Measurements from ENCODE around the gene MRPL38.

Gene MRPL38

DNA sequence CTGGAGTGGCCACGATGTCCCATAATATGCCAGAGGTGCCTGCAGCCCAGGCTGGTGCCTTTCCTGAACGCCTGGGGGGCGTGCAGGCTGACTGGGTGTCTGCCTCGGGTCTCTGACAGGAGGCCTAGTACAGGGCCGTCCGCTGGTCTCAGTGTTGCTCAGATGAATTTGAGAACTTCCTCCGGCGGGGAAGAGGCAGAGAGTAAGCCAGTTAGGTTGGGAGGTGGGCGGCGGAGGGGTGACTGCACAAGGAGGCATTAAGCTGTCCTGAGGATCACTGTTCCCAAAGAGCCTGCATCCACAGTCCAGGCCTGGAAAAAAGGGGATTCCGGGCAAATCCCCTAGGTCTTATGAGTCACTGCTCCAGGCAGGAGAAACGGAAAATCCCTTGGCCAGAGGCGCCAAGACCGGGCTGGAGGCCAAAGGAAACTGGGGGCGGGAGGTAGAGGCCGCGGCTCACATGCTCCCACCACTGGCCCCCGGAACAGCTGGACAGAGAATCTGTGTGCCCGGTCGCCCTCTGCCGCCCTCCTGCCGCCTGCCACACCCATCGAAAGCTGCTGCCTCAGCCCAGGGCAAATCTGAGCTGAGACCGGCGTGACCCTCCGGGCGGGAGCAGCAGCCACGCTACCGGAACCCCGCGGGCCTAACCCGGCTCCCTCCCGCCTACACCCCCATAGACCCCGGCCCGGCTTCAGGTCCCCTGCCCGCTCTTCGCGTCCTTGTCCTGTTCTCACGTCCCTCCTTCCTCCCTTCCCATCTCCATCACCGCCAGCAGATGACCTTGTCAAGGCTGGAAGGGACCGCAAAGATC, 27.5 kb downstream of the MRPL38 start (continued):
- TF ChIP-seq, protein P1, sequence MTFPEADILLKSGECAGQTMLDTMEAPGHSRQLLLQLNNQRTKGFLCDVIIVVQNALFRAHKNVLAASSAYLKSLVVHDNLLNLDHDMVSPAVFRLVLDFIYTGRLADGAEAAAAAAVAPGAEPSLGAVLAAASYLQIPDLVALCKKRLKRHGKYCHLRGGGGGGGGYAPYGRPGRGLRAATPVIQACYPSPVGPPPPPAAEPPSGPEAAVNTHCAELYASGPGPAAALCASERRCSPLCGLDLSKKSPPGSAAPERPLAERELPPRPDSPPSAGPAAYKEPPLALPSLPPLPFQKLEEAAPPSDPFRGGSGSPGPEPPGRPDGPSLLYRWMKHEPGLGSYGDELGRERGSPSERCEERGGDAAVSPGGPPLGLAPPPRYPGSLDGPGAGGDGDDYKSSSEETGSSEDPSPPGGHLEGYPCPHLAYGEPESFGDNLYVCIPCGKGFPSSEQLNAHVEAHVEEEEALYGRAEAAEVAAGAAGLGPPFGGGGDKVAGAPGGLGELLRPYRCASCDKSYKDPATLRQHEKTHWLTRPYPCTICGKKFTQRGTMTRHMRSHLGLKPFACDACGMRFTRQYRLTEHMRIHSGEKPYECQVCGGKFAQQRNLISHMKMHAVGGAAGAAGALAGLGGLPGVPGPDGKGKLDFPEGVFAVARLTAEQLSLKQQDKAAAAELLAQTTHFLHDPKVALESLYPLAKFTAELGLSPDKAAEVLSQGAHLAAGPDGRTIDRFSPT (tag by site-specific recombination; IDR thresholded peaks at IDR 0.05), result peak; percentile 78
- TF ChIP-seq, protein P2, sequence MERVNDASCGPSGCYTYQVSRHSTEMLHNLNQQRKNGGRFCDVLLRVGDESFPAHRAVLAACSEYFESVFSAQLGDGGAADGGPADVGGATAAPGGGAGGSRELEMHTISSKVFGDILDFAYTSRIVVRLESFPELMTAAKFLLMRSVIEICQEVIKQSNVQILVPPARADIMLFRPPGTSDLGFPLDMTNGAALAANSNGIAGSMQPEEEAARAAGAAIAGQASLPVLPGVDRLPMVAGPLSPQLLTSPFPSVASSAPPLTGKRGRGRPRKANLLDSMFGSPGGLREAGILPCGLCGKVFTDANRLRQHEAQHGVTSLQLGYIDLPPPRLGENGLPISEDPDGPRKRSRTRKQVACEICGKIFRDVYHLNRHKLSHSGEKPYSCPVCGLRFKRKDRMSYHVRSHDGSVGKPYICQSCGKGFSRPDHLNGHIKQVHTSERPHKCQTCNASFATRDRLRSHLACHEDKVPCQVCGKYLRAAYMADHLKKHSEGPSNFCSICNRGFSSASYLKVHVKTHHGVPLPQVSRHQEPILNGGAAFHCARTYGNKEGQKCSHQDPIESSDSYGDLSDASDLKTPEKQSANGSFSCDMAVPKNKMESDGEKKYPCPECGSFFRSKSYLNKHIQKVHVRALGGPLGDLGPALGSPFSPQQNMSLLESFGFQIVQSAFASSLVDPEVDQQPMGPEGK (tag by site-specific recombination; IDR thresholded peaks at IDR 0.05), result peak; percentile 70; the same call in 1 of the 2 replicates
- TF ChIP-seq GLIS1 (tag by site-specific recombination; IDR thresholded peaks at IDR 0.05) (peak; percentile 44), GLIS2 (tag by site-specific recombination; IDR thresholded peaks at IDR 0.05) (peak; percentile 74), ZNF341 (tag by site-specific recombination; IDR thresholded peaks at IDR 0.05; ENCODE audit: low read depth) (peak; percentile 39), MZF1 (tag by site-specific recombination; IDR thresholded peaks at IDR 0.05; ENCODE audit: borderline replicate concordance) (peak; percentile 96), KLF1 (tag by site-specific recombination; IDR thresholded peaks at IDR 0.05) (peak; percentile 68; the same call in 1 of the 2 replicates), ZBTB7A (tag by site-specific recombination; IDR thresholded peaks at IDR 0.05; ENCODE audit: low read depth) (0 out of 2 replicates have a peak, but pooled peaks have one; percentile 56), ZEB2 (tag by site-specific recombination; IDR thresholded peaks at IDR 0.05) (0 out of 2 replicates have a peak, but pooled peaks have one; percentile 36), ZNF354C (tag by site-specific recombination; IDR thresholded peaks at IDR 0.05; ENCODE audit: borderline replicate concordance, low read depth) (no peak), IKZF3 (tag by site-specific recombination; IDR thresholded peaks at IDR 0.05) (peak; percentile 77; the same call in 1 of the 2 replicates), KLF9 (tag by site-specific recombination; IDR thresholded peaks at IDR 0.05; ENCODE audit: low read depth) (0 out of 2 replicates have a peak, but pooled peaks have one; percentile 12)
- TF ChIP-seq, protein P3, sequence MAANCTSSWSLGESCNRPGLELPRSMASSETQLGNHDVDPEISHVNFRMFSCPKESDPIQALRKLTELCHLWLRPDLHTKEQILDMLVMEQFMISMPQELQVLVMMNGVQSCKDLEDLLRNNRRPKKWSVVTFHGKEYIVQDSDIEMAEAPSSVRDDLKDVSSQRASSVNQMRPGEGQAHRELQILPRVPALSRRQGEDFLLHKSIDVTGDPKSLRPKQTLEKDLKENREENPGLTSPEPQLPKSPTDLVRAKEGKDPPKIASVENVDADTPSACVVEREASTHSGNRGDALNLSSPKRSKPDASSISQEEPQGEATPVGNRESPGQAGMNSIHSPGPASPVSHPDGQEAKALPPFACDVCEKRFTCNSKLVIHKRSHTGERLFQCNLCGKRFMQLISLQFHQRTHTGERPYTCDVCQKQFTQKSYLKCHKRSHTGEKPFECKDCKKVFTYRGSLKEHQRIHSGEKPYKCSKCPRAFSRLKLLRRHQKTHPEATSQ (tag by site-specific recombination; IDR thresholded peaks at IDR 0.05), result no peak

DNA sequence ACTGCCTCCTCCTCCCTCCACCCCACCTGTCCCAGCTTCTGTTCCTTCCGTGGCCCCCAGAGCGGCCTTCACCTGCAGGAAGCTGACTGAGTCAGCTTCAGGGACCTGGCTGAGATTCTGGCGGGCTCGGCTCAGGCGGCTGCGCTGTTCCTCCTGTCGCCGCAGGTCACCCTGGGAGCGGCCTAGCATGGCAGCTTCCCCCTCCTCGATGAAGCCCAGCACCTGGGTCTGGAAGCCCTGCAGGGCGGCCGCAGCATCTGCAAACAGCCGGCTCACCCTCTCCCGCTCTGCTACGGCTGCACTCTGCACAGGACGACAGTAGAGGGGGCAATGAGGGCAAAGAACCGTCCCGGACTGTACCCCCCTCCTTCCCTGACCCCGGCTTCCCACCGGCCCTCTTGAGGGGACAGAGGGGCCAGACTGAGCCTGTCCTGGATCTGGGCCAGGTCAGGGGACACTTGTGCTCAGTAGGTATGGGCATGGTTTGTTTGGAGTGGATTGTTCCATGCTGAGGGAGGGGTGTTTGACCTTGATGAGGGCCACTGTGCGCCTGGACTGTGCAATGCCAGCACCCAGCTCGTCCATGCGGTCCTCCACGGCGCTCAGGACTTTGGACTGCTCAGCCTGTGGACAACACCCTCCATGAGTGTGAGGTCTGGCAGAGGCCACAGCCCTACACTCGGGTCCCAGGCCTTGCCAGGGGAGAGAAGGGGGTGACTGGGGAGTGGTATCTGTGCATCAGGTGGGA, 28.3 kb downstream of the MRPL38 start:
- ChIA-PET POLR2A (interaction anchor here (0.6 to 5.1 kb wide), 8 partner anchors 17 to 106 kb away, joined by 3 to 34 read pairs (median 3); partner anchors contain the start of genes MRPL38 and WBP2), CTCF (interaction anchor here (0.6 to 7.6 kb wide), 7 partner anchors 13 to 243 kb away, joined by 3 to 84 read pairs (median 11); partner anchors contain the start of genes TRIM65 and WBP2)
- peaks cover 4% of the 10 kb centered on the region for H3K4me1 ChIP-seq (ENCODE audit: control insufficient read depth, insufficient read depth, low read length)
- no peak for TF ChIP-seq ZNF292 (tag by site-specific recombination; IDR thresholded peaks at IDR 0.05; ENCODE audit: borderline replicate concordance, low read depth)
- peak; percentile 32; the same call in 1 of the 2 replicates for TF ChIP-seq ZNF600 (tag by site-specific recombination; IDR thresholded peaks at IDR 0.05)
- TF ChIP-seq, protein P4, sequence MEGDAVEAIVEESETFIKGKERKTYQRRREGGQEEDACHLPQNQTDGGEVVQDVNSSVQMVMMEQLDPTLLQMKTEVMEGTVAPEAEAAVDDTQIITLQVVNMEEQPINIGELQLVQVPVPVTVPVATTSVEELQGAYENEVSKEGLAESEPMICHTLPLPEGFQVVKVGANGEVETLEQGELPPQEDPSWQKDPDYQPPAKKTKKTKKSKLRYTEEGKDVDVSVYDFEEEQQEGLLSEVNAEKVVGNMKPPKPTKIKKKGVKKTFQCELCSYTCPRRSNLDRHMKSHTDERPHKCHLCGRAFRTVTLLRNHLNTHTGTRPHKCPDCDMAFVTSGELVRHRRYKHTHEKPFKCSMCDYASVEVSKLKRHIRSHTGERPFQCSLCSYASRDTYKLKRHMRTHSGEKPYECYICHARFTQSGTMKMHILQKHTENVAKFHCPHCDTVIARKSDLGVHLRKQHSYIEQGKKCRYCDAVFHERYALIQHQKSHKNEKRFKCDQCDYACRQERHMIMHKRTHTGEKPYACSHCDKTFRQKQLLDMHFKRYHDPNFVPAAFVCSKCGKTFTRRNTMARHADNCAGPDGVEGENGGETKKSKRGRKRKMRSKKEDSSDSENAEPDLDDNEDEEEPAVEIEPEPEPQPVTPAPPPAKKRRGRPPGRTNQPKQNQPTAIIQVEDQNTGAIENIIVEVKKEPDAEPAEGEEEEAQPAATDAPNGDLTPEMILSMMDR (tag by site-specific recombination; IDR thresholded peaks at IDR 0.05), result peak; percentile 10; the same call in 1 of the 2 replicates
- TF ChIP-seq, protein P5, sequence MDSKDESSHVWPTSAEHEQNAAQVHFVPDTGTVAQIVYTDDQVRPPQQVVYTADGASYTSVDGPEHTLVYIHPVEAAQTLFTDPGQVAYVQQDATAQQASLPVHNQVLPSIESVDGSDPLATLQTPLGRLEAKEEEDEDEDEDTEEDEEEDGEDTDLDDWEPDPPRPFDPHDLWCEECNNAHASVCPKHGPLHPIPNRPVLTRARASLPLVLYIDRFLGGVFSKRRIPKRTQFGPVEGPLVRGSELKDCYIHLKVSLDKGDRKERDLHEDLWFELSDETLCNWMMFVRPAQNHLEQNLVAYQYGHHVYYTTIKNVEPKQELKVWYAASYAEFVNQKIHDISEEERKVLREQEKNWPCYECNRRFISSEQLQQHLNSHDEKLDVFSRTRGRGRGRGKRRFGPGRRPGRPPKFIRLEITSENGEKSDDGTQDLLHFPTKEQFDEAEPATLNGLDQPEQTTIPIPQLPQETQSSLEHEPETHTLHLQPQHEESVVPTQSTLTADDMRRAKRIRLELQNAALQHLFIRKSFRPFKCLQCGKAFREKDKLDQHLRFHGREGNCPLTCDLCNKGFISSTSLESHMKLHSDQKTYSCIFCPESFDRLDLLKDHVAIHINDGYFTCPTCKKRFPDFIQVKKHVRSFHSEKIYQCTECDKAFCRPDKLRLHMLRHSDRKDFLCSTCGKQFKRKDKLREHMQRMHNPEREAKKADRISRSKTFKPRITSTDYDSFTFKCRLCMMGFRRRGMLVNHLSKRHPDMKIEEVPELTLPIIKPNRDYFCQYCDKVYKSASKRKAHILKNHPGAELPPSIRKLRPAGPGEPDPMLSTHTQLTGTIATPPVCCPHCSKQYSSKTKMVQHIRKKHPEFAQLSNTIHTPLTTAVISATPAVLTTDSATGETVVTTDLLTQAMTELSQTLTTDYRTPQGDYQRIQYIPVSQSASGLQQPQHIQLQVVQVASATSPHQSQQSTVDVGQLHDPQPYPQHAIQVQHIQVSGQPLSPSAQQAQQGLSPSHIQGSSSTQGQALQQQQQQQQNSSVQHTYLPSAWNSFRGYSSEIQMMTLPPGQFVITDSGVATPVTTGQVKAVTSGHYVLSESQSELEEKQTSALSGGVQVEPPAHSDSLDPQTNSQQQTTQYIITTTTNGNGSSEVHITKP (tag by site-specific recombination; IDR thresholded peaks at IDR 0.05), result peak; percentile 74
- peaks cover 0 to 4% of the 10 kb centered on the region in 2 experiments; a peak in 1 of 3 replicates for H3K36me3 ChIP-seq (ENCODE audit: control insufficient read depth in 2 of 2, insufficient read depth in 1 of 2, low read length in 2 of 2)
- no peak overlapping the region for H3K27ac ChIP-seq (ENCODE audit: extremely low read depth, low read depth, low read length)
- no peak overlapping the region for H3K4me3 ChIP-seq (ENCODE audit: low read depth, low read length)
- H3K9me3 ChIP-seq (ENCODE audit: control insufficient read depth, insufficient read depth, low read depth, low read length), result no peaks in the 10 kb centered on the region
